ENCODE measurements around the gene PIP4K2C.
A peak's percentile ranks its signal among the peaks of the same experiment; 100 is the strongest.

Gene PIP4K2C

DNA sequence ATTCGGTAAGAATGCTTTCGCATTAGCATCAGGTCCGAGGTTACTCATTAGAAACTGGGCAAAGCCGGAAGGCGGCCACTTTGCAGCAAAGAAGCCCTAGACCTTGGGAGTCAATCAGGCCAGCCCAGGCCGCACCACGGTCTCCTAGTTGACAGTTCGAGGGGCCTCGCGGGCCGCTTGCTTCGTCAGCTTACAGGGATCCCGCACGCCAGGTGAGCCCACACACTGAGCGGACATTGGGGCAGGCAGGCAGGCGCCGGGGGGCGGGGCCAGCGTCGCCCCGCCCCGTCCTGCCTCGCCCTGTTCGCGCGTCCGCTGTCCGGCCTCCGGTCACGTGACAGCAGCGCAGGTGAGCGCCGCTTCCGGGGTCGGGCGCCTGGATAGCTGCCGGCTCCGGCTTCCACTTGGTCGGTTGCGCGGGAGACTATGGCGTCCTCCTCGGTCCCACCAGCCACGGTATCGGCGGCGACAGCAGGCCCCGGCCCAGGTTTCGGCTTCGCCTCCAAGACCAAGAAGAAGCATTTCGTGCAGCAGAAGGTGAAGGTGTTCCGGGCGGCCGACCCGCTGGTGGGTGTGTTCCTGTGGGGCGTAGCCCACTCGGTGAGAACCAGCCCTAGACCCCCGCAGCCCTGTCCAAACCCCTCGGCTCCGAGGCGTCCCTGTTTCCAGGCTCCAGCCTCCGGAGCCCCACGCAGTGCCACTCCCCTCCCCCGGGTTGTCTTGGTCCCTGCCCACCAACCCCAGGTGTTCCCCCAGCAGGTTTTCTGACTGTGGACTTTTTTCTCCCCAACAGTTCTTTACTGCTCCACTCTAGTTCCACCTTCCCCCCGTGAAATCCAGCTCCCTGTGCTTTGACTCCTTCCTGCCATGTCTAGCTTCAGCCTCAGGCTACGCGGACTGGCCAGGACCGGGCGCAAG lies at the start of gene PIP4K2C:
PIP4K2C (plus strand) TSS at position 329 of the 918 bp plus-strand sequence; CDS start at position 427, 98 bp downstream.
- DNase-seq (ENCODE audit: low read depth in 2 of 2) = no peak

DNA sequence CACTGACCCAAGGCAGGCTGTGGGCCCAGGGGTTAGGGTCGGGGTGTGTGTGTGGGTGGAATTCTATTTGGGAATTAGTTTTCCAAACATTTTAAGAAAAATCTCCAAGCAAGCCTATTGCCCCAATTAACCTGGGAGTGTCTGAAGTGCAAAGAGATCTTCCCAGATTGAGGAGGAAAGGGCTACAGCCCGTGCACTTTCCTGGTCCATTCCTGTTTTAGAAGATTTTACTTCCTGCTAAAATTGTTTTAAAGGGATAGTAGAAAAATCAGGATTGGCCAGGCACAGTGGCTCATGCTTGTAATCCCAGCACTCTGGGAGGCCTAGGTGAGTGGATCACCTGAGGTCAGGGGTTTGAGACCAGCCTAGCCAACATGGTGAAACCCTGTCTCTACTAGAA lies 49.3 kb upstream of the PIP4K2C start:
- no peak for DNase-seq (ENCODE audit: low read depth in 2 of 2)

DNA sequence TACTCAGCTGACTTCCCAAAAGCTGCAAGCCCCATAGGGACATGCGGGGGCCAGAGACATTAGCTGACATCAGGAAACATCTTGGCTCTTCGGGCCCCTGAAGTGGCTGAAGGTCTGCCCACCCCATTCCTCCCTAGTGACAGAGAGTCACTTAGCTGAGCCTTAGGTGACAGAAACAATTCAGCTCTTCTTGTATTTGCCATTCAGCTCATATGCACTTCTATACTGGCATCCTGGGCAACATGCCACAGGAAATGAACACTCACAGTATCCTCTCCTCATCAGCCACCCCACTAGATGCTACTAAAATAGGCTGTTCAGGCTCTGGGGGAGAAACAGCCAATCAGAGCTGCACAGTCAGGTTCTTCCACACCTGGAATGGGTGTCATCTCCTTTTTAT lies 47.4 kb upstream of the PIP4K2C start:
- DNase-seq (ENCODE audit: low read depth in 2 of 2) = no peak

DNA sequence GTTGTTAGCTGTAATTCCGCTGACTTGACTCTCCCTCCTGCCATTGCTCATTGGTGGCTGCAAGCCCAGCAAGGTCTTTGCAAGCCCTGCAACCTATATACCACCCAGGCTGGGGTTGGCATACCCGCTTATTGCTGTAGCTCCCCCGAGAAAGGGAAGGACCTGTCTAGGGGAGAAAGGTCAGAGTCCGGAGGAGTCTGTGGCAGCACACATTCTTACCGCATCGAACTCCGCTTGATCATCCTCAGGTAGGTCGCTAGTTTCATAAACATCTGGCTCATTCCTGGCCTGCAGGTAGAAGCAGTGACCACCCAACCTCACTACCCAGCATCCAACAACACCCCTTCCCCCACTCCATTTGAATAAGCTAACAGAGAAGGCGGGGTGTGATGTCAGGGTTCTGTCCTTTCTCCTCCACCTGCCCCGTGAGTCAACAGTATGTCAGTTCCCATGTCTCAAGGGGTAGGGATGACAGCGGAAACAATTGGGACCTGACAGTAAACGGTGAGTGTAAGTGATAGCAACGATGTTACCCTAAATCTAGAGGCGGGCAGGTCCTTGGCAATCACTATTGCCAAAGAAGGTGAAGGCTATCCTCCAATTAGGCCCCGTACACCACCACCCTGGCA lies 45.1 kb upstream of the PIP4K2C start:
- no peak for DNase-seq (ENCODE audit: low read depth in 2 of 2)

DNA sequence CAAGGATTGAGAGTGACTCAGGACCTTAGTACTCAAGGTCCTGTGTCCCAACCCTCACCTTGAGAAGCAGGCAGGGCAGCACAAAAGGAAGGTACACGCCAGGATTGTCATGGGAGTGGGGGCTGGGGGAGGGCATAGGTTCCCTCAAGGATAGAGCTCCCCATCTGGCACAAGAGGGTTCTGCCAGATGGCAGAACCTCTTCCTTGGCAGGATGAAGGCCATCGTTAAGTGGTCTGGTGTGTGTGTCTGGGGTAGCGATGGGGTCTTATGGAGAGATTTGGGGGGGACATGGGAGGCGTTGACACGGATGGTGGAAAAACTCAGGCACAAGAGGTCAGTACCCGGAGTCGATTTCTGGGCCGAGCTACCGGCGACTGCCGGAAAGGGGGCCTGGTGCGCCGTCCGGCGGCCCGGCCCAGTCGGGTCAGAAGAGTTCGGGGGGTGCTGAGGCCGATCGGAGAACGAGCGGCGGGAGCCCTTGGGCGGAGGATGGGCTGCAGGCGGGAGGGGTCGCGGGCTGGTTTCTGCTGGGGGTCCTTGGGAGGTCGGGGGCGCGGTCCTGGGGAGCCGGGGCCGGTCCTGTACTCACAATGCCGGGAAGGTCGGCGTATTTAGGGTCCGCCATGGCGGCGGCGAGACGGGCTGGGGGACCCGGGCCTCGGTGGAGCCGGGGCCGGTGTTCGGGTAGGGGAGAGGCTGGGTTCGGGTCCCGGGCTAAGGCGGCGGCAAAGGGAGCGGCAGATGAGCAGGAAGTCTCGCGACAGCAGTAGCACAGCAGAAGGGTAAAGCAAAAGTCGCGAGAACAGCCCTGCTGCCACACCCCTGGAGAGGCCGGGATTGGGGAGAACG lies 44.3 kb upstream of the PIP4K2C start, which contains the start of gene DCTN2:
DCTN2 (minus strand) TSS at position 755 of the 850 bp plus-strand sequence; CDS start at position 626, 129 bp downstream.
- DNase-seq (ENCODE audit: low read depth in 2 of 2) = peak; percentile 91

DNA sequence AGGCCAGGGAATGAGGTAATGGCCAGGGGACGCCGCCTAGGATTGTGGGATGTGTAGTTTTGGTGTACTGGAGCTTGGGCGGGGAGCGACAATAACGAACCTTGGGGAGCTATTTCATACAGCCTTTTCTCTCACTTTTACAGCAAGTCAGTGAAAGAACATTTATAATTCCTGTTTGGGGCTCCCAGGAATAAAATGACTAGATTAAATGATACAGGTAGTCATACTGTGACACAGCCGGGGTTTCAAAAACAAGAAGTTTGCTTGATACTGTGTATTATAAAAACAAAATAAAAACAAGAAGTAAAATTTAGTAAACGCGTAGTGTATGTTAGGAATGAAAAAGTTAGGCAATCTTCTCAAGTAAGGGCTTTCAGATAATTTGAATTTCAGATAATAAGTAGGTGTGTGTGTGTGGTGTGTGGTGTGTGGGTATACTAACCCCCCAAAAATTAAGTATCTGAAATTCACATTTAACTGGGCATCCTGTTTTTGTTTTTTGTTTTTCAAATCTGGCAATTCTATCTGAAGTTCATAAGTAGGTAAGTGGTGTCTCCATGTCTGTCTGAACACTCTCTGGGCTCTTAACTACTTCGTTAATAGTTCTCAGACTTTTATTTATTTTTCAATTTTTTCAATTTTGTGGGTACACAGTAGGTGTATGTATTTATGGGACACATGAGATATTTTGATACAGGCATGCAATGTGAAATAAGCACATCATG lies 43.5 kb upstream of the PIP4K2C start:
- no peak for DNase-seq (ENCODE audit: low read depth in 2 of 2)

DNA sequence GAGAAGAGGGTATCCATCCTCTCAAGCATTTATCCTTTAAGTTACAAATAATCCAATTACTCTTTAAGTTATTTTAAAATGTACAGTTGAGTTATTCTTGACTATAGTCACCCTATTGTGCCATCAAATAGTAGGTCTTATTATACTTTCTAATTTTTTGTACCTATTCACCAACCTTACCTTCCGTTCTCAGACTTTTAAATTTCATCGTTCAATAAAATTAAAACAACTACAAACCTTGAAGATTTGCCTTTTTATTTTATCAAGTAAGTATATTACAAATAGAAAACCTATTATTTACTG lies 43.0 kb upstream of the PIP4K2C start:
- DNase-seq (ENCODE audit: low read depth in 2 of 2) = no peak

DNA sequence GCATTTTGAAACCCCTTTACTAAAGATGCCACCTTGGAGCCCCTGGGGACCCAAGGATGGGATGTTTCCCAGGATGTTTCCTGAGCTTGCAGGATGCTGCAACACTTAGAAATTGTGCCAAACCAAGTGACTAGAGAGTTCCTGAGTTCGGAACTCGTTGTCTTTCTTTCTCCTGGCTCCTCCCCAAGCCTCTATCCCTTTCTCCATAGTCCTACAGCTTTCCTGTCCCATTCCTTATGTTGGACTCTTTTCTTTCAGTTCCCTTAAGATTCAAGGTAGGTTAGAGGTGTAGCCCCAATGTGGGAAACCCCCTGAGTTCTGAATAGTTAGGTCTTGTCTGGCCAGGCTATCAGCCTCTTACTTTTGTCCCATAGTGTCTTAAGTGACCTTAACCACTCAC lies 42.5 kb upstream of the PIP4K2C start:
- DNase-seq (ENCODE audit: low read depth in 2 of 2) = no peak

DNA sequence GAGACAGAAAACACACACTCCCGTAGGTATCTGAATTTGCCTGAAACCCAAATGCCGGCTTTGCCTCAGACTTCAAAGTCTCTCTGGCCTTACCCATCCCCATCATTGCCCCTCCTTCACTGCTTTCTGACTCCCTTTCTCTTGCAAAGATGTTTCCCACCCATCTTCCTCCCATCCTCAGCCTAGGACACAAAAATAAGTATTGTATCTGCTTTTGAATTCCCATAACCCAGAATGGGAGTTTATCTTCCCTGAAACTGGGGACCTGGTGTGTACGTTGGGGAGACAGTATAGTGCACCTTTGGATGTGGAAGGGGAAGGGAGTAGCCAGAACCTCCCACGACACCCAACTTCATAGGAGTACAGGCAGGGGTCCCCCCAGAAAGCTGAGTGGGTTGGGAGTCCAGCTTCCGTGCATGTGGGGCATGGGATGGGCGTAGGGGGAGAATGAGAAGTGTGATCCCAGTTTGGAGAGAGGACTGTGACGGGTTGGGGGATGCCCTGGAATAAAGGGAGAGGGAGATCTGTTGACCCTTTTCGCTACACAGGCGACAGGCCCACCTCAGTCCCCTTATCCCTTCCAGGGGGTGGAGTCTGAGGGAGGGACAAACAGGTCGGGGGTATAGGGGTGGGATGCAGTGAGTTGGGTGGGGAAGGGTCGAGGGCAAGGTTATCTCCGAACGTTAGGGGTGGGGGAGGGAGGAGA lies 41.6 kb upstream of the PIP4K2C start:
- no peak for DNase-seq (ENCODE audit: low read depth in 2 of 2)

DNA sequence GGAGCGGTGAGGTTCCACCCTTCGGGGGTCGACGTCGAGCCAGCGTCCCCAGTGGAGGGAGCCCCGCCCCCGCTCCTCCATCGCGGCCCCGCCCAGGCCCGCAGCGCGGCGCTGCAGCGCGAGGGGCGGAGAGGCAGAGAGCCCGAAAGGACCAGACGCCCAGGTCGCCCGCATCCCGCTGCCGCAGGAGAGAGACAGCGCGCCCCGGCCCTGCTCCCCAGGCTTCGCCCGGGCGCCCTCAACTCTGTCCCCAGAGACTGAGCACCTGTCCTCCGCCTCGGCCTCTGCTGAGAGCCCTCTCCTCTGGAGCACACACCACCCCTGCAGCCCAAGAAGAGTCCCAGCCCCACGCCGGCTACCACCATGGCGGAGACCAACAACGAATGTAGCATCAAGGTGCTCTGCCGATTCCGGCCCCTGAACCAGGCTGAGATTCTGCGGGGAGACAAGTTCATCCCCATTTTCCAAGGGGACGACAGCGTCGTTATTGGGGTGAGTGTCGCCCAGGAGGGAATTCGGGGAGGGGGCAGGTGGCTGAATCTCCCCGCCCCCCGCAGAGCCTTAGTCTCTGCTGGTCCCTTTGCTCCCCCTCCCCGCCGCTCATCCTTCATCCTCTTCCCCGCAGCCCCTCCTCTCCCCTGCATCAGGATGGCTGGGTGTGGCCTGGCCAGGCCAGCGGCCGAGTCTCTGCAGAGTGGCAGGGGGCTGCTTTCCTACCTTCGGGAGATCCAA lies 40.9 kb upstream of the PIP4K2C start, which contains the start of gene KIF5A:
KIF5A (plus strand) TSS at position 136 of the 732 bp plus-strand sequence; CDS start at position 364, 228 bp downstream.
- no peak for DNase-seq (ENCODE audit: low read depth in 2 of 2)

DNA sequence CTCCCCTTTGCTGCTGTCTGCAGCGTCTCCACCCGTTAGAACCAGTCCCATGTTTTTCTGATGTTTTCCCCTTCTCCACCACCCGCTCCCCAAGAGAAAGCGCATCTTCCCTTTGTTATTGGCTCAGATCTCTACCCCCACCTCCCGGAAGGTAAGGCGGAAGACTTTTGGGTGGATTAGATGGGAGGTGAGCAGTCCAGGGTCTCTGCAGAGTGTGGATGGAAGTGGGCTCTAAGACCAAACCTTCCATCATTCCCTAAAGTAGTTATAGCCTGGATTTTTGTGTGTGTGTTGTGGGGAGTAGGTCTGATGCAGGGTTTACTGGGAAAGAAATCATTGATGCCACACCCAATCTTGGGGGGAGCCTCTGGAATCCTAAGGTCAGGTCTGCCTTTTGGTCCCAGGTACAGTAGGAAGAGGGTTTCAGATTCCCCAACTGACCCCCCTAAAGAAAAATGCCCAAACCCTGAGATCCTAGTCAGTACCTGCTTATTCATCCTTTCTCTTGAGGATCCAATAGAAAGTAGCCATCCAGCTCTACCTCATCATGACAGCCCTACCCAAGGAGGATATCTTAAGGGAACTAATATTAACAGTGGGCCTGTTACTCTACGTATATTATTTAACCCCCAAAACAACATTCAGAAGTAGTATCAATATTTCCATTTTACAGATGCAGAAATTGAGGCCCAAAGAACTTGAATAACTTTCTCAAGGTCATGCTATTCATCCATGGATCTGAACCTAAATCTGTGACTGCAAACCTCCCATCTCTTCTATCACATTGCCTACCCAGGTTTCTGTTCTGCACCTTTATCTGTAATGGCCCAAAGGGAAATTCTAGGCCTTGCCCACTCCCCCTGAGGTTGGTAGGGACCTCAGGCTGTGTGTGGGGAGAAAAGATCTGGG lies 40.1 kb upstream of the PIP4K2C start:
- no peak for DNase-seq (ENCODE audit: low read depth in 2 of 2)

DNA sequence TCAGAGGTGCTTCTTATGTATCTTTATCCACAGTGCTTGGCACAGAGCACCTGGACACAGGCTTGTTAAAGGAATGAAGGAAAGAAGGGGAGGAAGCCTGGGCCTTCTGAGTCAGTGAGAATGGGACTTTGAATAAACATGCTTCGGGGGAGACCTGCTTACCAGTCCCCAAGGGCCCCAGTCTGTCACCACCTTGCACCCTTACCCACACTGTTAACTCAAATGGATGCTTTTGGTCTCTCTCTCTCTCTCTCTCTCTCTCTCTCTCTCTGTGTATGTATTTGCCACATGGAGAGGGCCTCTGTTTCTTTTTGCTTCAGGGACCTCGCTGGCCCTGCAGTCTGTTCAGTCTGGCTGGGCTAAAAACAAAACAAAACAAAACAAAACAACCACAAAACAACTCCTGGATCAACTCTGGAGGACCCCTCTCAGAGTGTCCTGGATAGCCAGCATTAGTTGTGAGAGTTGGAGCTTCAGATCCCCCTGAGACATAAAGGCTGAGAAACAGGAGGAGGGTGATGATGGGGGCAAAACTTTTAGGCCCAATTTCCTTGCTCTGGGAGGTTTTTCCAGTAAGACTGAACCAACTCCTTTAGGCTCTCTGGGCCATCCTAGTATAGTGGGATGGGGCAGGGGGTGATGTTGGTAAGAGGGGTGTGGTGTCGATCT lies 39.2 kb upstream of the PIP4K2C start:
- no peak for DNase-seq (ENCODE audit: low read depth in 2 of 2)

DNA sequence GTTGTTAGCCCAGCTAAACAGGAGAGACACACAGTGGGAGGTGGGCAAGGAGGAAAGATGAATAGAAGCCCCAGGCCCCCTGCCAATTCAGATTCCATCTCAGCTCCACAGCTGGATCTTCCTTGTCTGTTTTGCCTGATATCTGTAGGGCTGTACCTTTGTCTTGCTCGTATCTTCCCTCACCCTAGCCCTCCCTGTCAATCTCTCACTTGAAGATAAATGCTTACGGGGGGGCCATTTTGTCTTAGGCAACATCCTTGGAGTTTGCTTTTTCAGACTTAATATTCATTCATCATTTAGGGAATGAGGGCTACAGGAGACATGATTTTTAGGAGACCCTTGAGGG lies 38.7 kb upstream of the PIP4K2C start:
- DNase-seq (ENCODE audit: low read depth in 2 of 2) = no peak

DNA sequence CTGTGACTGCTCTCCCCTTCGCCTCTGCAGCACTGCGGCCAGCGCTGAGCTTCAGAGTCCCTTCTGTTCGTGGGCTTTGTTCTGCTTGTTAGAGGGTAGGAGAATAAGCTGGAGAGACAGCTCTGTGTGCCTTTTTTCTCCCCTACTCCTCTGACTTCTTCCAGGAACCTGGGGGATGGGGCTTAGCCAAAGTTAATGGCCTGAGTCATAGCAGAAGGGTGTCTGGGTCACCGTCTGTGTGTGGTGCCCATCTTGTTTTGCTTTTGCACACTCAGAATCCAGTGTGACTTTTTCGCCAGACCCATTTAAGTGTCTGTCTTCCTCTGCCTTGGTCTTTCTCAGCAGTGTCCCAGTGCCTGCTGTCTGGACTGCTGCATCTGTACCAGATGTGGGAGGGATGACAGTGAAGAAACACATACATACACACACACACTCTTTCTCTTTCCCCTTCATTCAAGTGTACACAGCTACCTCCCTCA lies 38.1 kb upstream of the PIP4K2C start:
- no peak for DNase-seq (ENCODE audit: low read depth in 2 of 2)

DNA sequence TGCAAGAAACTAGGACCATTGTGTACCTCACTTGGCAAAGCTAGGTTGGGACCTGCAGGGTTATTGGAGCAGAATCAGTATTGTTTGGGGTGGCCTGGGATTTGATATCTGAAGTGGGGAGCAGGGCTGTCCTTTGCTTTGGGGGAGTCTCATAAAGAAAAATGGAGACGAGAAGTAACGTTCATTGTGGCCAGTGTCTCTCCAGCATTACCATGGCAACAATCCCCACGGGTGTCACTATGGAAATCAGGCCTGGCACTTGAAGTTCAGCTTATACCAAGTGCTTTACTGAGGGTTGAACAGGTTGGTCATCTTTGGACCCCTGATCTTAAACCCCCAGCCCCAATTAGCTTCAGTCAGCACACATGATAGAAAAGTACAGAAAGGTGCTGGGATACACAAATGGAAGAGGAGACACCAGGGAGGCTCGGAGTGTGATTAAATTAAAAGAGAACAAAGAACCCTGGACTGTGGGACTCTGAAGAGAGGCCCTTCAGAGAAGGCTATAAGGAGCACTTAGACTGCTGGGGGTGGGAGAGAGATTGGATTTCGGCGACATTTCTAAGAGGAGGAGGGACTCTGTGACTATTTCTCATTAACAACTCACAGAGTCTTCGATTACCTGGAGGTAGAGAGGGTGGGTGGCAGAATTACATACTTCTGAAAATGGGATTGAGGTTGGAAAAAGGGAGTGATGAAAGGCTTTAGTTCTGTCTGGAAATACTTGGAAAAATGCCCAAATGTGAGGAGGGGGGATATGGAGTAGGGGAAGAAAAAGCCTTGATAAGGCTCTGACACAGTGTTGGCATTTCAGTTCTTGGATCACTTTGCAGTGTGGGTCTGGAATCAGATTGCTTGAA lies 37.4 kb upstream of the PIP4K2C start:
- no peak for DNase-seq (ENCODE audit: low read depth in 2 of 2)

DNA sequence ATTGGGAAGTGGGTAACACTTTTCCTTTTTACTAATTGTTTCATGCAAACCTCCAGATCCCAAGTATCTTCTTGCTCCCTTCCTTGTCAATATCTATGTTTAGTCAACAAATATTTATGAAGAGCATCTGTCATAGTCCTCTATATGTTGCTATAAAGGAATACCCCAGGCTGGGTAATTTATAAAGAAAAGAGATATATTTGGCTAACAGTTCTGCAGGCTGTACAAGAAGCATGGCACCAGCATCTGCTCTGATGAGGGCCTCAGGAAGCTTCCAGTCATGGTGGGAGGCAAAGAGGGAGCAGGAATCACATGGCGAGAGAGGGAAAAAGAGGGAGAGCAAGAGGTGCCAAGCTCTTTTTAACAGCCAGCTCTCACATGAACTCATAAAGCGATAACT lies 36.5 kb upstream of the PIP4K2C start:
- no peak for DNase-seq (ENCODE audit: low read depth in 2 of 2)

DNA sequence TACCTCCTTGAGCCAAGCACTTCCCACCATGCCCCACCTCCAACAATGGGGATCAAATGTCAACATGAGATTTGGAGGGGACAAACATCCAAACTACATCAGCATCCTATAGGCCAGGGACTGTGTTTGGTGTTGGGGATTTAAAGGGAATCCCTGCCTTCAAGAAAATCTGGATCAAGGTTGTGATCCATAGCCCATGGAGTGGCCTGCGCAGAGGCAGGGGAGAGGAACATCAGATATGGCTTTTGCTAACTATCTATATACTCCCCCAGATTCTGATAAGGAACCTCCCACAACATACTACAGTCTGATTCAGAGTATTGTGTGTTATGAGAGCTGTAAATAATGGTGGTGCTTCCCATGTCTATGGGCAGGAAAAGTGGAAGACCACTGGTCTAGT lies 36.1 kb upstream of the PIP4K2C start:
- DNase-seq (ENCODE audit: low read depth in 2 of 2) = no peak

DNA sequence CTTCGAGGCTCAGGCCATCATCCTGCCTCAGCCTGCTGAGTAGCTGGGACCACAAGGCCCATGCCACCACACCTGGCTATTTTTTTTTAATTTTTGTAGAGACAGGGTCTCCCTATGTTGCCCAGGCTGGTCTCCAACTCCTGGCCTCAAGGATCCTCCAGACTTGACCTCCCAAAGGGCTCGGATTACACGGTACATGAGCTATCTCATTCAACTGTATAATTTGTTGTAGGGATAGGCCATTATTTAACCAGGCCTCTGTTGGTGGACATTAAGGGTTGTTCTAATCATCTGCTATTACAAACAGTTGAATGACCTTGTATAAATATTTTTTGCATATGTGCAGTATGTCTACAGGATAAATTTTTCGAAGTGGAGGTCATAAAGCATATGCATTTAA lies 32.1 kb upstream of the PIP4K2C start:
- DNase-seq (ENCODE audit: low read depth in 2 of 2) = no peak
